ENCODE measurements around the gene SVIL.
"Not testable (repeated sequence)": the region's sequence is repeated elsewhere in the genome, so short reads cannot be mapped to it uniquely, and the experiment has no call there.

The SVIL gene

DNA sequence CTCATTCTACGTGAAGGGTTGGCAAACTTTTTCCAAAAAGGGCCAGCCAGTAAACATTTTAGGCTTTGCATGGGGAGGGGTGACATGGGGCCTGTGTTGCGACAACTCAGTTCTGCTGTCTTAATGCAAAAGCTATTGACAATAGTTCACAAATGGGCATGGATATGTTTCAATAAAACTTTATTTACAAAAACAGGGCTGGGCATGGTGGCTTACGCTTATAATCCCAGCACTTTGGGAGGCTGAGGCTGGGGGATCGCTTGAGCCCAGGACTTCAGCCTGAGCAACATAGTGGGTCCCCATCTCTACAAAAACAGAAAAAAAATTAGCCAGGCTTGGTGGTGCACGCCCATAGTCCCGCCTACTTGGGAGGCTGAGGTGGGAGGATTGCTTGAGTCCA lies 141.1 kb downstream of the SVIL start:
- TF ChIP-seq FOXP2 (optimal IDR thresholded peaks at IDR 0.05; ENCODE audit: control extremely low read depth, extremely low read length, insufficient read depth) (no peak), POLR2AphosphoS5 (IDR thresholded peaks at IDR 0.05; ENCODE audit: borderline replicate concordance, low read depth, low read length) (no peak), EZH2 (IDR thresholded peaks at IDR 0.05) (no peak)
- no peak overlapping the region for H3K27ac ChIP-seq
- H3K36me3 ChIP-seq (ENCODE audit: insufficient read depth, low read length) = no peaks in the 10 kb centered on the region
- DNase-seq (ENCODE audit: low read depth, low spot score) = no peak
- no peaks in the 10 kb centered on the region for H3K9me3 ChIP-seq (ENCODE audit: low read depth, low read length)
- H3K9ac ChIP-seq (ENCODE audit: insufficient read length) = no peak overlapping the region
- no peak overlapping the region for H3K4me3 ChIP-seq

DNA sequence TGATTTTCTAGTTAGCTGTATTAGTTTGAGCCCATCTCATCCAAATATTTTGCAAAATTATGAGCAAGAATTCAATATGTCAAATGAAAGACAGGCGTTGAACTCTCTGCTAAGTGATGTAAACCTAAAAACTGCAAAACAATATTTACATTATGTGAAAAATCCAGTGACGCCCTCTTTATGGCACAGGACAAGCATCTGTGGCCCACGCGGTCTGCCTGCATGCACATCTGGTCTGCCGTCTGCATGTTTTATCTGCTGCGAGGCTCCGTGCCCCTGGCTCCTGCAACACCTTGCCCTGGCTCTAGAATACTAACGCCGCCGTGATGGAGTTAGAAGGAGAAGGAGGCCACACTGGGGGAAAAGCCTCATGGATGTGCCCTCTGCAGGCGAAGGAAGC lies 142.0 kb downstream of the SVIL start:
- Histone ChIP-seq H3K36me3 (ENCODE audit: insufficient read depth, low read length) (no peaks in the 10 kb centered on the region), H3K4me3 (no peak overlapping the region), H3K9me3 (ENCODE audit: low read depth, low read length) (no peaks in the 10 kb centered on the region), H3K9ac (ENCODE audit: insufficient read length) (no peak overlapping the region), H3K27ac (no peak overlapping the region)
- TF ChIP-seq EZH2 (IDR thresholded peaks at IDR 0.05) = no peak
- no peak for TF ChIP-seq POLR2AphosphoS5 (IDR thresholded peaks at IDR 0.05; ENCODE audit: borderline replicate concordance, low read depth, low read length)
- TF ChIP-seq FOXP2 (optimal IDR thresholded peaks at IDR 0.05; ENCODE audit: control extremely low read depth, extremely low read length, insufficient read depth) = no peak
- no peak for DNase-seq (ENCODE audit: low read depth, low spot score)

DNA sequence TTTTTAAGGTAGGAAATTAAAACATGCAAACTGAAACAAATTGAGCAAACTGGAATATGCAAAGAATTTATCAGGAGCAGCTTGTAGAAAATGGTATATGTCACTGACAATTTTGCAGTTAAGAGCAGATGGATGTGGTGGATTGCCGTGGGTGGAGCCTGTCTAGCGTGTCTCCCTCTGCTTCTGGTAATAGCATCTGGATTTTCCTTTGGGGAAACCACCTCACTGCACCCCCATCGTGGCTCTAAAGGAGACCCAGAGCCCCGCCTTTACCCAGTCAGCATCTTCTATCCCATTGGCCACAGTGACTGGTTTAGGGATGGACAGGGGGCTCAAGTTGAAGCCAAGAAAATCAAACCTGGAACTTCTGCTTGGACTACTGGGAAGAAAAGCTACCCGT lies 142.9 kb downstream of the SVIL start:
- H3K4me3 ChIP-seq = no peak overlapping the region
- no peak for TF ChIP-seq POLR2AphosphoS5 (IDR thresholded peaks at IDR 0.05; ENCODE audit: borderline replicate concordance, low read depth, low read length)
- no peak for TF ChIP-seq FOXP2 (optimal IDR thresholded peaks at IDR 0.05; ENCODE audit: control extremely low read depth, extremely low read length, insufficient read depth)
- no peak for TF ChIP-seq EZH2 (IDR thresholded peaks at IDR 0.05)
- H3K9ac ChIP-seq (ENCODE audit: insufficient read length) = no peak overlapping the region
- no peak overlapping the region for H3K27ac ChIP-seq
- no peaks in the 10 kb centered on the region for H3K9me3 ChIP-seq (ENCODE audit: low read depth, low read length)
- H3K36me3 ChIP-seq (ENCODE audit: insufficient read depth, low read length) = no peaks in the 10 kb centered on the region
- no peak for DNase-seq (ENCODE audit: low read depth, low spot score)

DNA sequence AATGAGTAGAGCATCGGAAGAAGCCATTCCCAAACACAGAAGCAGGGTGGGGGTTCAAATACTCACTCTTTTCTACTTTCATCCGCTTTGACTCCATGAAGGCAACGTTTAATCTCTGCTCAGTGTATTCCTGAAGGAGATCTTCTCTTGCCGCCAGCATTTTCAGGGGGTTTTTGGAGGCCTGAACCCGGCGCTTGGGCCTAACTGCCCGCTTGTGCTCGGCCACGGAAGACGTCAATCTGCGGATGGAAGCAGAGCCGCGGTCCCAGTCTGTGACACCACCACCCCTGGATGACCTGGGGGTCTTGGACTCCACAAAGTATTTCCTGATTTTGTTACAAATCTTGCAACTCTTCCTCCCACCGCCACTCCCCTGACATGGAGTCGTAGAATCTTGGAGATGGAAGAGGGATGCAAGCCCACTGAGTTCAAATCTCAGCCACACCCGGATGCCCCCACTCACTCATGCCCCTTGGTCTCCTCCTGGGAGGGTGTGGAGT lies 143.9 kb downstream of the SVIL start:
- H3K4me3 ChIP-seq; DNase-seq (ENCODE audit: low read depth, low spot score); H3K27ac ChIP-seq; H3K9ac ChIP-seq (ENCODE audit: insufficient read length); H3K9me3 ChIP-seq (ENCODE audit: low read depth, low read length); H3K36me3 ChIP-seq (ENCODE audit: insufficient read depth, low read length): not testable (repeated sequence)

DNA sequence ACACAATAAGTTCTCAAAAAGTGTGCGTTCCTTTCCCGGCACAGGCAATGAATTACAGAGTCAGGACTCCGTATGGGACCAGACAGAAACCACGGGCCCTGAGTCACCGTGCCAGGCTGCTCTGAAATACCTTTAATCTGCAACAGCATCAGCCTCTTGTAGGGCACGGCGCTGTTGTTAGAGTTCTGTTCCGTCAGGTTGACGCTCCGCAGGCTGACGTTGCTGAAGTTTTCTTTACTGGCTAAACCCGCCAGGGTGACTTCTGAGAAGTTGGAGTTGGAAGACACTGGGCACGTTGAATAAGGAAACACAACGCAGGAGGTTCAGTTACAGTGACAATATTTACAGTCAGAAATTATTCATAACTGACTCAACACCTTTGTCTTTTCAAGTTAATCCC lies 146.3 kb downstream of the SVIL start:
- H3K4me3 ChIP-seq; H3K36me3 ChIP-seq (ENCODE audit: insufficient read depth, low read length); H3K27ac ChIP-seq; H3K9me3 ChIP-seq (ENCODE audit: low read depth, low read length); DNase-seq (ENCODE audit: low read depth, low spot score); H3K9ac ChIP-seq (ENCODE audit: insufficient read length): not testable (repeated sequence)

DNA sequence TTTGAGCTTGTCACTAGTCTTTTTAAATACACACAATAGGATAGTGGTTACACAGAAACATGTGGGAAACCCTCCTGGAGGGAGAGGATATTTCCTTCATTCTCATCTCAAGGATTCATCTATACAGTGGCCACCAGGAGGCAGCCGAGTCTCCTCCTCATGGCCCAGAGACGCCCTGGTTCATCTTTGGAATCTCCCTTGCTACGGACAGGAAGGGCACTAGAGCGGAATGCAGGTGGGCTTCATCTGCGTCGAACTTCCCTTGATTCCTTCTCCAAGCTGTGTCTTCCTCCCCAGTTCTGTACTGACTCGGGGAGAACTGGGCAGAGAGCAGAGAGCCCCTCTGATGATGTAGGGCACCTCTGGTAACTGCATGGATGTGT lies 146.9 kb downstream of the SVIL start:
- H3K27ac ChIP-seq; H3K4me3 ChIP-seq; DNase-seq (ENCODE audit: low read depth, low spot score); H3K9me3 ChIP-seq (ENCODE audit: low read depth, low read length); H3K9ac ChIP-seq (ENCODE audit: insufficient read length); H3K36me3 ChIP-seq (ENCODE audit: insufficient read depth, low read length): not testable (repeated sequence)

DNA sequence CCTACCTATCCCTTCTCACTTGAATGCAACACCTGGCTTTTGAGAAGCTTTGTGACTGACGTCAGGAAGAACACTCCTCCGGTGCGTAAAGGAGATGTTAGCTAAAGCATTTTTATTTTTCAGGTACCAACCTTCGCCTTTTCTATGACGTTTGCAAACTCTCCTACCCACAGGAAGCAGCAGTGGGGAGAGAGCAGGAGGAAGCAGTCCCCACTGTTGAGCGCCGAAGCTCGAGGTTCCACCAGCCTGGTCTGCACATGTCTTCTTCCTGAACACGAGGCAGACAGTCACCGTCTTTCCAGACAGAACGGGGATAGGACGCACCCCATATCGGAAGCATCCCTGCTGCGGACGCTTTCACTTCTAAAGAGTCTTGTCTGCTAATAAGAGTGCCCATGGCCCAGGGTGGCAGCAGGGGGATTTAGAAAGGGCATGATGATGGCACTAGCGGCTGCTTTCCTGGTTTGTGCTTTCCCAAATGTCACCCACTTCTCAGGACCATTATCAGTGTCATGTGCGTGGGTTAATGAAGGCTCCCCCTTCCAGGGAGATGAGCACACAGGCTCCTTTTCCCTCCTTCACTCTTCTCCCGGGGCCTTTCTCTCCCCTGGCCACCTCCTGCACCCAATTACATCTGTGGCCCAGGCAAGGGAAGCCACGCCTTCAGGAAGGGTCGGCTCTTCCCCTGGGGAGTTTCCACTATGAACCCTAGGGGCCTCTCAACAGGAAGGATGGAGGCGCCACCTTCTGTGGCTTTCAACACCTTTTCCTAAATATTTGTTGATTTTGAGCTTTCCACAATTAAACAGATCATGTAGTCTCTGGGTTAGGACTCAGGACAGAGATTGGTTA lies 147.5 kb downstream of the SVIL start:
- H3K36me3 ChIP-seq (ENCODE audit: insufficient read depth, low read length); DNase-seq (ENCODE audit: low read depth, low spot score); H3K9me3 ChIP-seq (ENCODE audit: low read depth, low read length); H3K27ac ChIP-seq; H3K9ac ChIP-seq (ENCODE audit: insufficient read length); H3K4me3 ChIP-seq: not testable (repeated sequence)

DNA sequence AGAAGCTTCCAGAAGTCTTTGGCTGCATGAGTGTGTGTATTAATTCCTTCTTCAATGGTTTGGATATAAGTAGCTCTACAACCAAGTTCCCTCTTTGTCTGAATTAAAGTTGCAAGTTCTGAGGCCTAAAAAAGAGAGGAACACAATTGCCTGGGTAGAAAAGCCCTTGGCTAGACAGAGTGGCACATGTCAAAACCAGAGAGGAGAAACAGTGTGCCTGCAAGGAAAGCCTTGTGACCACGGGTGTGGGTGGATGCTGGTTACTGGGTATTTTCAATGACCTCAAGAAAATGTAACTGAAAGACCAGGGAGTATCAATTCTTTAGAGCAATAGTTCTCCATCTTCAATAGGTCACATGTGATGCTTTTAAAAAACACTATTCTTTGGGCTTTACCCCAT lies 148.3 kb downstream of the SVIL start:
- Histone ChIP-seq H3K4me3 (no peak overlapping the region), H3K9ac (ENCODE audit: insufficient read length) (no peak overlapping the region), H3K36me3 (ENCODE audit: insufficient read depth, low read length) (no peaks in the 10 kb centered on the region), H3K9me3 (ENCODE audit: low read depth, low read length) (no peaks in the 10 kb centered on the region), H3K27ac (no peak overlapping the region)
- no peak for DNase-seq (ENCODE audit: low read depth, low spot score)
- no peak for TF ChIP-seq FOXP2 (optimal IDR thresholded peaks at IDR 0.05; ENCODE audit: control extremely low read depth, extremely low read length, insufficient read depth)
- no peak for TF ChIP-seq POLR2AphosphoS5 (IDR thresholded peaks at IDR 0.05; ENCODE audit: borderline replicate concordance, low read depth, low read length)

DNA sequence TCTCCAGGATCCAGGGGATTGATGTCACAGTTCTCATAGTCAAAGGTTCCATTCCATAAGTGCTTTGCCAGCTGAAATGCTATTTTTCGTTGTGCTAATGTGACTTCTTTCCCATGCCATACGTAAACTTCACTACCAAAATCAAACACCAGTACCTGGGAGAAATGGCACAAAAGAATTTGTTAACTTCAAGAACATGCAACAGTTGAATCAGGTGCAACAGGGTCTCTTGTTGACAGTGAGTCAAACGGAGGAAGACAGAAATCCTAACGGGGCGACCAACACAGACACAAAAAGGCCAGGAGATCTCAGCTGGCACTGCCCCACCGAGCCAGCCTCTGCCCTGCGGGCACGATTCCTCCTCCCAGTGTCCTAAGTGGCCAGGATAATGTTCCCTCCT lies 150.1 kb downstream of the SVIL start:
- H3K36me3 ChIP-seq (ENCODE audit: insufficient read depth, low read length); H3K9me3 ChIP-seq (ENCODE audit: low read depth, low read length); H3K27ac ChIP-seq; H3K4me3 ChIP-seq; DNase-seq (ENCODE audit: low read depth, low spot score); H3K9ac ChIP-seq (ENCODE audit: insufficient read length): not testable (repeated sequence)
